Measurements from ENCODE around the gene POLD4. TPM values are rescaled to one million over a fixed set of nuclear protein-coding genes. Genes with fewer than 3 reads are reported as not detected.

POLD4 gene
- total RNA-seq, 1 experiment from 2014 or later: 19.5 TPM

DNA sequence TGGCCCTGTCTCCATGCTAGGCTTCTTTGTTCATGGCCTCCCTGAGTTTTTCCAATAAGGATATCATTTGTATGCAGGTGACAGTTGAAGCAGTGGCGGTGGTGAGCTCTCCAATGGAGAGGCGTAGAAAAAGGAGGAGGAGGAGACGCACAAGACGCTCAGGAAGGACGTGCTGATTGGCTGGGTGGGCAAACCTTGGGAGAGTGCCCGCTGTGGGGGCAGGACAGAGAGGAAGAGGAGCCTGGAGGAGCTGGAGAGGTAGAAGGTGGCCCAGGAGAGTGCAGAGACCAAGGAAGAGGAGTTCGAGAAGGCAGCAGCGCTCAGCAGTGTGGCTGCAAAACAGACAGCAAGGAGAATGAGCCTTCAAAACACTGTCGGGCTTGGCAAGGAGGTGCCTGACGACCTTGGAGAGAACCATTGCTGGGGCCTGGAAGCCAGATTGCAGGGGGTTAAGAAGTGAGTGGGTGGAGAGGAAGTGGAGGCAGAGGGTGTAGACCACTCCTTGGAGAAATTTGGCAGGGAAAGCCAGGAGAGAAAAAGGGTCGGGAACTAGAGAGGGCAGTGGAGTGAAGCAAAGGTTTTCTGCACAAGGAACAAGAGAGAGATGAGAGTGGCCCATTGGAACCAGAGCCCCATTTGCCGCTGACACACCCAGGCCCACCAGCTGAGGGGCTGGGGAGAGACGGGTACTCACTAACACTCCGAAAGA is 12.5 kb upstream of the POLD4 start:
- H3K27ac ChIP-seq (ENCODE audit: insufficient read length, low read depth, low read length): no peak overlapping the region
- H4K8ac ChIP-seq (replicated peaks; ENCODE audit: insufficient read length, low read depth, low read length): no peak overlapping the region
- H4K20me1 ChIP-seq (ENCODE audit: control insufficient read depth, insufficient read depth, insufficient read length): peaks cover 3% of the 10 kb centered on the region
- no peak for DNase-seq
- no peak overlapping the region for H2AFZ ChIP-seq (ENCODE audit: low read length)
- TF ChIP-seq, protein P1, sequence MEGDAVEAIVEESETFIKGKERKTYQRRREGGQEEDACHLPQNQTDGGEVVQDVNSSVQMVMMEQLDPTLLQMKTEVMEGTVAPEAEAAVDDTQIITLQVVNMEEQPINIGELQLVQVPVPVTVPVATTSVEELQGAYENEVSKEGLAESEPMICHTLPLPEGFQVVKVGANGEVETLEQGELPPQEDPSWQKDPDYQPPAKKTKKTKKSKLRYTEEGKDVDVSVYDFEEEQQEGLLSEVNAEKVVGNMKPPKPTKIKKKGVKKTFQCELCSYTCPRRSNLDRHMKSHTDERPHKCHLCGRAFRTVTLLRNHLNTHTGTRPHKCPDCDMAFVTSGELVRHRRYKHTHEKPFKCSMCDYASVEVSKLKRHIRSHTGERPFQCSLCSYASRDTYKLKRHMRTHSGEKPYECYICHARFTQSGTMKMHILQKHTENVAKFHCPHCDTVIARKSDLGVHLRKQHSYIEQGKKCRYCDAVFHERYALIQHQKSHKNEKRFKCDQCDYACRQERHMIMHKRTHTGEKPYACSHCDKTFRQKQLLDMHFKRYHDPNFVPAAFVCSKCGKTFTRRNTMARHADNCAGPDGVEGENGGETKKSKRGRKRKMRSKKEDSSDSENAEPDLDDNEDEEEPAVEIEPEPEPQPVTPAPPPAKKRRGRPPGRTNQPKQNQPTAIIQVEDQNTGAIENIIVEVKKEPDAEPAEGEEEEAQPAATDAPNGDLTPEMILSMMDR (conservative IDR thresholded peaks at IDR 0.05): no peak
- H3K18ac ChIP-seq (ENCODE audit: insufficient read length, low read depth, low read length): no peak overlapping the region
- no peak overlapping the region for H3K4me2 ChIP-seq (ENCODE audit: insufficient read depth, insufficient read length, low read length)
- no peak overlapping the region for H2BK120ac ChIP-seq (ENCODE audit: low read depth, low read length, poor library complexity, severe bottlenecking)
- peaks cover 7% of the 10 kb centered on the region; the same call in 1 of the 2 replicates for H3K4me1 ChIP-seq (ENCODE audit: insufficient read depth, low read length)
- H2BK15ac ChIP-seq (ENCODE audit: low read depth, low read length): no peak overlapping the region
- no peak overlapping the region for H2AK5ac ChIP-seq (ENCODE audit: insufficient read length, low read length)
- Mint-ChIP-seq H3K36me3 (ENCODE audit: insufficient read depth in 1 of 3, low read depth in 3 of 3) (no peaks in the 10 kb centered on the region; a peak in 1 of 7 replicates), H3K9me3 (no peaks in the 10 kb centered on the region), H3K27me3 (ENCODE audit: low read depth) (peaks cover 74% of the 10 kb centered on the region), H3K4me3 (no peak overlapping the region), H3K4me1 (peaks cover 24% of the 10 kb centered on the region in 2 experiments), H3K27ac (peak overlapping the region in 1 of 3 experiments; percentile 29; a peak in 2 of 7 replicates)
- WGBS (ENCODE audit: extremely low coverage, insufficient read length, low lambda C conversion rate): no CpG with 5 or more reads among the region's 14 CpGs
- no peak overlapping the region for H4K5ac ChIP-seq (ENCODE audit: insufficient read length, low read depth, low read length)
- H3K4ac ChIP-seq (ENCODE audit: low read depth, low read length): no peak overlapping the region
- no peak overlapping the region for H3K9ac ChIP-seq (ENCODE audit: extremely low read depth, insufficient read length, low read length)
- no peak overlapping the region for H3T11ph ChIP-seq (ENCODE audit: low read length)
- H2BK20ac ChIP-seq (ENCODE audit: low read depth, low read length, poor library complexity, severe bottlenecking): no peak overlapping the region
- H3K23me2 ChIP-seq (ENCODE audit: insufficient read length, low read depth, low read length, poor library complexity, severe bottlenecking): peaks cover 3% of the 10 kb centered on the region
- H3K27me3 ChIP-seq (ENCODE audit: insufficient read depth, low read length): no peaks in the 10 kb centered on the region; the same call in 1 of the 2 replicates
- no peak overlapping the region for H2BK12ac ChIP-seq (ENCODE audit: insufficient read length, low read depth, low read length)
- H3K79me1 ChIP-seq (ENCODE audit: insufficient read depth, low read depth, low read length, poor library complexity, severe bottlenecking): no peaks in the 10 kb centered on the region
- no peak overlapping the region for H4K91ac ChIP-seq (ENCODE audit: insufficient read length, low read depth, low read length)
- H3K23ac ChIP-seq (ENCODE audit: insufficient read length, low read depth, low read length): no peak overlapping the region
- no peaks in the 10 kb centered on the region for H3K79me2 ChIP-seq (ENCODE audit: insufficient read depth, low read length)
- H3K14ac ChIP-seq (ENCODE audit: insufficient read depth, low read length): no peak overlapping the region; the same call in 1 of the 2 replicates
- H2BK5ac ChIP-seq (ENCODE audit: insufficient read length, low read length): no peak overlapping the region
- no peak overlapping the region for H3K56ac ChIP-seq (ENCODE audit: insufficient read length, low read depth, low read length)
- no peaks in the 10 kb centered on the region for H3K9me3 ChIP-seq (ENCODE audit: control insufficient read depth, low read depth, low read length)

Measured in H9 (cell line).